GM12878 (cell line): Measurements from ENCODE around the gene MAPRE2. TPM values are rescaled to one million over a fixed set of nuclear protein-coding genes. Genes with fewer than 3 reads are reported as not detected.

Source experiments
- CREB1 ChIP-seq: IDR thresholded peaks from 2 replicates; pipeline ENCODE4 v1.6.1; 2012; ENCODE audit warnings: low read depth, mild to moderate bottlenecking, inconsistent platforms
- CREM ChIP-seq: IDR thresholded peaks from 2 replicates; pipeline ENCODE4 v1.6.1; 2014; ENCODE audit warnings: antibody characterized with exemption, low read depth
- EGR1 ChIP-seq, 2 experiments: IDR thresholded peaks; 1 replicate in 1 of 2; 2 replicates in 1 of 2; pipeline ENCODE4 v1.6.1; 2011 to 2012; ENCODE audit warnings: low read depth in 2 of 2, low read length in 2 of 2, borderline replicate concordance in 1 of 2, mild to moderate bottlenecking in 1 of 2, moderate library complexity in 1 of 2
- EZH2 ChIP-seq: IDR thresholded peaks from 2 replicates; pipeline ENCODE4 v1.6.1; 2012; ENCODE audit warnings: low read depth, mild to moderate bottlenecking, control low read depth, inconsistent platforms, low read length, borderline replicate concordance; ENCODE audit not compliant: control insufficient read depth
- FOS ChIP-seq: IDR thresholded peaks from 3 replicates; pipeline ENCODE4 v1.6.1; 2011; ENCODE audit warnings: borderline replicate concordance; ENCODE audit not compliant: insufficient read length; ENCODE audit errors: extremely low read depth
- IRF3 ChIP-seq: fragments of 450-650 bp; IDR thresholded peaks from 2 replicates; pipeline ENCODE4 v1.6.1; 2014; ENCODE audit warnings: mild to moderate bottlenecking
- IRF4 ChIP-seq: IDR thresholded peaks from 2 replicates; pipeline ENCODE4 v1.6.1; 2011; ENCODE audit warnings: low read depth, low read length
- MEF2A ChIP-seq: IDR thresholded peaks from 2 replicates; pipeline ENCODE4 v1.6.1; 2011; ENCODE audit warnings: low read depth, mild to moderate bottlenecking, low read length, moderate library complexity; ENCODE audit not compliant: insufficient read depth
- MEF2B ChIP-seq: fragments of 450-650 bp; IDR thresholded peaks from 2 replicates; pipeline ENCODE4 v1.6.1; 2018; ENCODE audit warnings: mild to moderate bottlenecking, moderate library complexity; ENCODE audit not compliant: partially characterized antibody, poor library complexity, severe bottlenecking
- PAX5 ChIP-seq: IDR thresholded peaks from 2 replicates; pipeline ENCODE4 v1.6.1; 2011; ENCODE audit warnings: low read depth, low read length, borderline replicate concordance
- RFX5 ChIP-seq: IDR thresholded peaks from 2 replicates; pipeline ENCODE4 v1.6.1; 2011; ENCODE audit warnings: low read depth, low read length, improper control_type of control experiment
- RUNX3 ChIP-seq: IDR thresholded peaks from 2 replicates; pipeline ENCODE4 v1.6.1; 2012; ENCODE audit warnings: low read length, inconsistent platforms
- polyA plus RNA-seq, 11 experiments: library from polyadenylated mRNA; depleted of rRNA in 4 of 11; unstranded in 6 of 11; stranded (reverse) in 5 of 11; fragments of >200 nt; fragmentation: Nextera tagmentation in 4 of 11; fragmentation: Illumina TruSeq in 1 of 11; extraction: Ambion mirVana in 4 of 11; extraction: Trizol in 1 of 11; gene quantifications; 1 replicate in 1 of 11; 2 replicates in 10 of 11; pipeline versions ENCODE4 v1.2.1 to v1.2.3, GENCODE V29; 2011 to 2016; ENCODE audit warnings: inconsistent platforms in 2 of 11, missing spikeins in 2 of 11, low read depth in 1 of 11
- total RNA-seq, 4 experiments: library from RNA; depleted of rRNA in 3 of 4; stranded (reverse); fragments of >200 nt in 3 of 4; fragmentation: Illumina TruSeq in 1 of 4; extraction: Trizol in 1 of 4; gene quantifications; 2 replicates each; pipeline versions ENCODE4 v1.2.1 to v1.2.3, GENCODE V29; 2013 to 2021

MAPRE2 gene
- total and polyA plus RNA-seq, 10 of the 15 experiments (the other 5 are each of a cell fraction or from before 2014, with no cell fraction given), result 11.0 to 50.6 (median 24.0) TPM

- TF ChIP-seq IRF4 (no peak), CREM (no peak), EGR1 (IDR thresholded peaks at IDR 0.05; ENCODE audit: borderline replicate concordance in 1 of 2, low read depth in 2 of 2, low read length in 2 of 2) (peak in 1 of 2 experiments; percentile 45; a peak in 2 of 3 replicates), EZH2 (no peak), CREB1 (0 out of 2 replicates have a peak, but pooled peaks have one; percentile 14), MEF2A (0 out of 2 replicates have a peak, but pooled peaks have one; percentile 49), RFX5 (no peak), IRF3 (no peak), FOS (no peak), RUNX3 (peak; percentile 43), PAX5 (no peak), MEF2B (peak; percentile 49)
Observed at GRCh38 chr18:35157181-35157580, 116.0 kb downstream of the MAPRE2 start (continued).
